OCI-LY7 (cell line): Measurements from ENCODE around the gene CDH22. TPM values are rescaled to one million over a fixed set of nuclear protein-coding genes. Genes with fewer than 3 reads are reported as not detected.
A peak's percentile ranks its signal among the peaks of the same experiment; 100 is the strongest.

Experiments used
- BruUV-seq: library from RNA; stranded (reverse); fragments of 400-500 nt; replicated peaks from 2 replicates; lab custom pipeline; 2021; lab: Mats Ljungman, UMichigan
- CTCF ChIA-PET: fragments of 300-600 bp; sonication (Branson Sonifier 250); formaldehyde crosslinking; loops from one replicate; lab custom pipeline; 2022; ENCODE audit warnings: antibody characterized with exemption; ENCODE audit not compliant: unreplicated experiment; lab: Charles Lee
- POLR2A ChIA-PET: fragments of 300-600 bp; sonication (Branson Sonifier 250); formaldehyde crosslinking; loops from one replicate; lab custom pipeline; 2022; ENCODE audit warnings: antibody characterized with exemption; lab: Charles Lee
- DNase-seq: peaks from one replicate; pipeline ENCODE4 v3.0.0-alpha.2; 2015; ENCODE audit warnings: low spot score
- H2AFZ ChIP-seq: fragments of 200-600 bp; sonication (generic), shearing (Covaris generic); 2 replicates; pipeline ENCODE4 v1.6.1; 2014; ENCODE audit warnings: mild to moderate bottlenecking, antibody characterized with exemption, low read length, moderate library complexity
- H3K27ac ChIP-seq: fragments of 200-600 bp; sonication (generic); 2 replicates; pipeline ENCODE4 v1.5.1; 2014; ENCODE audit warnings: mixed run types, low read depth, mild to moderate bottlenecking, moderate library complexity, low read length, inconsistent platforms; ENCODE audit not compliant: poor library complexity, severe bottlenecking
- H3K36me3 ChIP-seq: fragments of 200-600 bp; sonication (generic); 2 replicates; pipeline ENCODE4 v1.6.1; 2014; ENCODE audit warnings: mild to moderate bottlenecking, antibody characterized with exemption, low read length, moderate library complexity, mixed read lengths; ENCODE audit not compliant: insufficient read depth
- H3K4me1 ChIP-seq: fragments of 200-600 bp; sonication (generic); 2 replicates; pipeline ENCODE4 v1.5.1; 2014; ENCODE audit warnings: mild to moderate bottlenecking, low read length; ENCODE audit not compliant: insufficient read depth, poor library complexity, severe bottlenecking
- H3K4me2 ChIP-seq: fragments of 200-600 bp; sonication (generic); 2 replicates; pipeline ENCODE4 v1.6.1; 2014; ENCODE audit warnings: mild to moderate bottlenecking, low read length
- H3K4me3 ChIP-seq: fragments of 200-600 bp; sonication (generic); 2 replicates; pipeline ENCODE4 v1.5.1; 2014; ENCODE audit warnings: mild to moderate bottlenecking, low read depth, low read length; ENCODE audit not compliant: poor library complexity, severe bottlenecking
- H3K79me2 ChIP-seq: fragments of 200-600 bp; sonication (generic); 2 replicates; pipeline ENCODE4 v1.6.1; 2016; ENCODE audit warnings: low read depth, mild to moderate bottlenecking, low read length, moderate library complexity, mixed read lengths; ENCODE audit not compliant: insufficient read depth
- H3K9me2 ChIP-seq: fragments of 200-600 bp; sonication (generic); 2 replicates; pipeline ENCODE4 v1.6.1; 2016; ENCODE audit warnings: mild to moderate bottlenecking, low read length, mixed read lengths; ENCODE audit not compliant: insufficient read depth
- H3K9me3 ChIP-seq: fragments of 200-600 bp; sonication (generic); 2 replicates; pipeline ENCODE4 v1.6.1; 2014; ENCODE audit warnings: mild to moderate bottlenecking, mixed run types, low read length, mixed read lengths
- H4K20me1 ChIP-seq: fragments of 200-600 bp; sonication (generic); 2 replicates; pipeline ENCODE4 v1.6.1; 2014; ENCODE audit warnings: mild to moderate bottlenecking, antibody characterized with exemption, low read length, moderate library complexity, mixed read lengths; ENCODE audit not compliant: insufficient read depth
- EZH2phosphoT487 ChIP-seq: fragments of 200-600 bp; sonication (generic); IDR thresholded peaks from 2 replicates; pipeline ENCODE4 v1.6.1; 2018; ENCODE audit warnings: low read depth, borderline replicate concordance, mild to moderate bottlenecking, mixed run types, antibody characterized with exemption, low read length, moderate library complexity, mixed read lengths
- intact Hi-C: fragments of 100-400 bp; cut with micrococcal nuclease; formaldehyde crosslinking; loops from one replicate; pipeline ENCODE4 v1.10.0; 2022; ENCODE audit not compliant: unreplicated experiment
- total RNA-seq, 2 experiments: library from RNA; depleted of rRNA in 1 of 2; stranded (reverse); fragments of >200 nt in 1 of 2; shearing (Covaris generic) in 1 of 2; gene quantifications; 2 replicates each; pipeline ENCODE4 v1.2.3, GENCODE V29; 2014 to 2022
- TF ChIP-seq, protein P1 (sequence below): fragments of 200-600 bp; sonication (generic); conservative IDR thresholded peaks from 2 replicates; pipeline ENCODE4 v1.5.1; 2014; ENCODE audit warnings: mild to moderate bottlenecking, antibody characterized with exemption, low read length, moderate library complexity, mixed read lengths

CDH22 gene
- total RNA-seq, 2 experiments from 2014 or later, result not detected

DNA sequence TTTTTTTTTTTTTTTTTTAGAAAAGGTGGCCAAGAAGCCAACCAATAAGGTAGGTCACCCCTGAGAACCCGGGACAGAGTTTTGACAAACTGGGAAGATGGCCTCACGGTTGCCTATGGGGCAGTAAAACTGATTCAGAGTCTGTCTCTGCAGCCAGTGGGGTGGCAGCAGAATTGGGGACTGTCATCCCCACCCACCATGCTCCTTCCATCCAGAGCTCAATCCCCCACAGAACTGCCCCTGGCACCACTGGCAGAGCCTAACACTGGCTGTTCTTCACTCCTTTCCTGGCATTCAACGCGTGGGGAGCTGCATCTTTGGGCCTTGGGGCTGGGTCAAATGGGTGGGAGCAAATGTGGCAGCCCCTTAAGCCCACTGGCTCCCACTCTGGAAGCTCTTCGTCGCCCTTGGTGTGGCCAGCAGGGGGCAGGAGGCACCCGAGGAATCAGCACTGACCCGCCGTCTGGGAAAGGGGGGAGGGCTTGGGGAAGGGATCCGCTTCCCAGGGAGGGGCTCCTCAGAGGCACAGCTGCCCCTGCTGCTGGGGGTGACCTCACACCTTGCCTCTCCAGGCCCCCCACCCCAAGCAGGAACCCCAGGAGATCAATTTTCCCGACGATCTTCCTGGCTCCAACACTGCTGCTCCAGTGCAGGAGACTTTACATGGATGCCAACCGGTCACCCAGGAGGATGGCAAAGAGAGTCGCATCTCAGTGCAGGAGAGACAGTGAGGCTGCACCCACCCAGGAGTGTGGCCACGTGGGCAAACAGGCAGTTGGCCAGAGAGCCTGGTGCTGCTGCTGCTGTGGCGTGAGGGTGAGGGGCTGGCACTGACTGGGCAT, 179.8 kb downstream of the CDH22 start:
- POLR2A ChIA-PET, result no interaction called here

DNA sequence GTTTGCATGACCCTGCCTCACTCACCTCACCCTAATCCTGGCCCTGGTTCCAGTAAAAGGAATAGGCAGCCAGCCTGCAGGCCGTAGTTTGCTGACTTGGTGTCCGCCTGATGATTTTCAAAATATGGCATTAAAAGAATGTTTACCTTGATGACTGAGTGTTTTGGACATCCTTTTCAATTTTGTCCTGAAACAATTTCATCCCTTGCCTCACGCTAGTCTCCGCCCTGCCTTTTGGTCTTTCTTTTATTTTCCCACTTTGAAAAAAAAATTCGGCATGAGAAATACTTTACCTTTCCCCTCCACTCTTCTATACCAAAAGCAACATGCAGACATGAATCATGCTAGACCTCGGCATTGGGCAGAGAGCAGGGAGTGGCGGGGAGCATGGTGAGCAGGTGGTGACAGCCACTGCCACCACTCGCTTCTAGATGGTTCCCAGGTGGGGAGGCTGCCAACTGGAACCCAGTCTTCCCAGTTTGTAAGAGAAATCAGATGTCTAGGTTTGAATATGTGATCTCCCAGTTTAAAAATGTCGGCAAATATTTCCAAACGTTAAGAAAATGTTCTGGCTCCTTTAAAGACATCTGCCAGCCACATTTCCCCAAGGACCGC, 180.8 kb downstream of the CDH22 start:
- no peak for DNase-seq
- Histone ChIP-seq H3K4me3 (no peak overlapping the region), H3K79me2 (no peaks in the 10 kb centered on the region), H3K9me3 (no peaks in the 10 kb centered on the region), H3K9me2 (no peaks in the 10 kb centered on the region), H4K20me1 (0 out of 2 replicates have a peak, but pooled peaks cover 3% of the 10 kb centered on the region), H2AFZ (no peak overlapping the region), H3K27ac (no peak overlapping the region), H3K36me3 (peaks cover 63% of the 10 kb centered on the region), H3K4me1 (no peaks in the 10 kb centered on the region), H3K4me2 (no peak overlapping the region)
- CTCF ChIA-PET, result no interaction called here
- BruUV-seq, result no TSS peak
- intact Hi-C loops, result no loop called here
- POLR2A ChIA-PET, result no interaction called here
- TF ChIP-seq, protein P1, sequence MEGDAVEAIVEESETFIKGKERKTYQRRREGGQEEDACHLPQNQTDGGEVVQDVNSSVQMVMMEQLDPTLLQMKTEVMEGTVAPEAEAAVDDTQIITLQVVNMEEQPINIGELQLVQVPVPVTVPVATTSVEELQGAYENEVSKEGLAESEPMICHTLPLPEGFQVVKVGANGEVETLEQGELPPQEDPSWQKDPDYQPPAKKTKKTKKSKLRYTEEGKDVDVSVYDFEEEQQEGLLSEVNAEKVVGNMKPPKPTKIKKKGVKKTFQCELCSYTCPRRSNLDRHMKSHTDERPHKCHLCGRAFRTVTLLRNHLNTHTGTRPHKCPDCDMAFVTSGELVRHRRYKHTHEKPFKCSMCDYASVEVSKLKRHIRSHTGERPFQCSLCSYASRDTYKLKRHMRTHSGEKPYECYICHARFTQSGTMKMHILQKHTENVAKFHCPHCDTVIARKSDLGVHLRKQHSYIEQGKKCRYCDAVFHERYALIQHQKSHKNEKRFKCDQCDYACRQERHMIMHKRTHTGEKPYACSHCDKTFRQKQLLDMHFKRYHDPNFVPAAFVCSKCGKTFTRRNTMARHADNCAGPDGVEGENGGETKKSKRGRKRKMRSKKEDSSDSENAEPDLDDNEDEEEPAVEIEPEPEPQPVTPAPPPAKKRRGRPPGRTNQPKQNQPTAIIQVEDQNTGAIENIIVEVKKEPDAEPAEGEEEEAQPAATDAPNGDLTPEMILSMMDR, result no peak
- no peak for TF ChIP-seq EZH2phosphoT487

More for the DNA sequence above, 179.8 kb downstream of the CDH22 start:
- H4K20me1 ChIP-seq, result 0 out of 2 replicates have a peak, but pooled peaks cover 3% of the 10 kb centered on the region
- CTCF ChIA-PET, result no interaction called here
- H2AFZ ChIP-seq, result no peak overlapping the region
- BruUV-seq, result no TSS peak
- TF ChIP-seq, protein P1, result peak; percentile 70
- no peak for TF ChIP-seq EZH2phosphoT487
- H3K4me2 ChIP-seq, result no peak overlapping the region
- H3K4me1 ChIP-seq, result no peaks in the 10 kb centered on the region
- intact Hi-C loops, result no loop called here
- peaks cover 53% of the 10 kb centered on the region for H3K36me3 ChIP-seq
- no peaks in the 10 kb centered on the region for H3K9me3 ChIP-seq
- H3K9me2 ChIP-seq, result no peaks in the 10 kb centered on the region
- H3K79me2 ChIP-seq, result no peaks in the 10 kb centered on the region
- H3K4me3 ChIP-seq, result no peak overlapping the region
- H3K27ac ChIP-seq, result no peak overlapping the region
- DNase-seq, result peak; percentile 17
